BE2C (cell line): ENCODE measurements around the gene PTGR3.

Source experiments
- DNase-seq: peaks from one replicate; pipeline ENCODE4 v3.0.0-alpha.2; 2020
- H3K27me3 ChIP-seq: fragments of 250-450 bp; sonication (Bioruptor Pico); 2 replicates; pipeline ENCODE4 v1.5.1; 2020; ENCODE audit warnings: mild to moderate bottlenecking
- H3K36me3 ChIP-seq: fragments of 250-450 bp; sonication (Bioruptor Pico); 2 replicates; pipeline ENCODE4 v1.5.1; 2020; ENCODE audit warnings: mild to moderate bottlenecking
- H3K4me1 ChIP-seq: fragments of 250-450 bp; sonication (Bioruptor Pico); 2 replicates; pipeline ENCODE4 v1.5.1; 2020
- H3K4me3 ChIP-seq: 2 replicates; pipeline ENCODE4 v1.5.1; 2011; ENCODE audit warnings: low read depth, low read length
- H3K9me3 ChIP-seq: fragments of 250-450 bp; sonication (Bioruptor Pico); 2 replicates; pipeline ENCODE4 v1.5.1; 2020
- CTCF ChIP-seq: IDR thresholded peaks from 2 replicates; pipeline ENCODE4 v1.5.1; 2012; ENCODE audit warnings: mild to moderate bottlenecking, low read depth, low read length

Gene PTGR3

GRCh38 chr18:75208155-75208835 is 644 bp downstream of the PTGR3 start:
- Histone ChIP-seq H3K4me3 (peak overlapping the region; percentile 67), H3K27me3 (peaks cover 8% of the 10 kb centered on the region; the same call in 1 of the 2 replicates), H3K36me3 (no peaks in the 10 kb centered on the region), H3K4me1 (no peaks in the 10 kb centered on the region), H3K9me3 (no peaks in the 10 kb centered on the region)
- 0 out of 2 replicates have a peak, but pooled peaks have one; percentile 2 for TF ChIP-seq CTCF
- DNase-seq = peak; percentile 38

GRCh38 chr18:75207310-75208154 is 1.4 kb downstream of the PTGR3 start:
- TF ChIP-seq CTCF = no peak
- no peak for DNase-seq
- H3K27me3 ChIP-seq = peaks cover 8% of the 10 kb centered on the region; the same call in 1 of the 2 replicates

GRCh38 chr18:75206452-75207309 is 2.3 kb downstream of the PTGR3 start:
- TF ChIP-seq CTCF = no peak
- DNase-seq = no peak
- H3K4me3 ChIP-seq = peak overlapping the region; percentile 67; the same call in 1 of the 2 replicates
- H3K4me1 ChIP-seq = no peaks in the 10 kb centered on the region
- H3K27me3 ChIP-seq = peaks cover 8% of the 10 kb centered on the region; the same call in 1 of the 2 replicates
- H3K9me3 ChIP-seq = no peaks in the 10 kb centered on the region
- H3K36me3 ChIP-seq = no peaks in the 10 kb centered on the region

More at GRCh38 chr18:75207310-75208154, 1.4 kb downstream of the PTGR3 start:
- no peaks in the 10 kb centered on the region for H3K4me1 ChIP-seq
- H3K4me3 ChIP-seq = peak overlapping the region; percentile 67
- H3K9me3 ChIP-seq = no peaks in the 10 kb centered on the region
- H3K36me3 ChIP-seq = no peaks in the 10 kb centered on the region

GRCh38 chr18:75205514-75206132 is 3.3 kb downstream of the PTGR3 start:
- Histone ChIP-seq H3K4me1 (no peaks in the 10 kb centered on the region), H3K9me3 (no peaks in the 10 kb centered on the region), H3K4me3 (no peak overlapping the region), H3K27me3 (peaks cover 8% of the 10 kb centered on the region; the same call in 1 of the 2 replicates), H3K36me3 (no peaks in the 10 kb centered on the region)
- DNase-seq = no peak
- no peak for TF ChIP-seq CTCF

GRCh38 chr18:75204732-75205513 is 4.0 kb downstream of the PTGR3 start:
- Histone ChIP-seq H3K4me3 (peak overlapping the region; percentile 43), H3K4me1 (no peaks in the 10 kb centered on the region), H3K36me3 (no peaks in the 10 kb centered on the region), H3K9me3 (no peaks in the 10 kb centered on the region), H3K27me3 (peaks cover 8% of the 10 kb centered on the region; the same call in 1 of the 2 replicates)
- no peak for TF ChIP-seq CTCF
- DNase-seq = no peak
